ENCODE measurements around the gene RBL1. TPM values are rescaled to one million over a fixed set of nuclear protein-coding genes. Genes with fewer than 3 reads are reported as not detected.
"Not testable (repeated sequence)": the region's sequence is repeated elsewhere in the genome, so short reads cannot be mapped to it uniquely, and the experiment has no call there.

RBL1 gene
- total and polyA plus RNA-seq, 2 of the 4 experiments (the other 2 are of a cell fraction): 3.3 to 7.5 TPM

- H3K27ac ChIP-seq (ENCODE audit: insufficient read depth, low read length); H4K91ac ChIP-seq (ENCODE audit: insufficient read depth, low read depth, low read length); H4K5ac ChIP-seq (ENCODE audit: low read depth, low read length); in situ Hi-C loops (cut with MboI; ENCODE audit: low sequenced_read_pairs); H2BK120ac ChIP-seq (ENCODE audit: low read depth, low read length); H3K56ac ChIP-seq (ENCODE audit: extremely low read depth, insufficient read depth, low read length); H4K20me1 ChIP-seq (ENCODE audit: insufficient read depth, low read length); DNase-seq; BruUV-seq (replicated peaks); H4K8ac ChIP-seq (ENCODE audit: low read depth in 2 of 2, low read length in 2 of 2); H3K9me1 ChIP-seq (ENCODE audit: insufficient read depth, low read length); H3K79me1 ChIP-seq (ENCODE audit: low read depth in 1 of 2, low read length in 2 of 2); intact Hi-C loops (cut with micrococcal nuclease); H3K4me2 ChIP-seq (ENCODE audit: low read depth, low read length); POLR2A ChIA-PET (ENCODE audit: unreplicated experiment); H3K14ac ChIP-seq (replicated peaks; ENCODE audit: low read depth, low read length); H3K4me1 ChIP-seq (ENCODE audit: control insufficient read depth, insufficient read depth, low read length); H3K4ac ChIP-seq (ENCODE audit: low read depth, low read length); H2AK5ac ChIP-seq (ENCODE audit: low read depth, low read length); H2AFZ ChIP-seq (replicated peaks; ENCODE audit: low read length, poor library complexity); H3K27me3 ChIP-seq (ENCODE audit: control insufficient read depth, insufficient read depth, low read length); H3K18ac ChIP-seq (ENCODE audit: low read depth, low read length); H3K9ac ChIP-seq (ENCODE audit: low read depth, low read length); H2BK15ac ChIP-seq (ENCODE audit: low read depth, low read length); H2AK9ac ChIP-seq (replicated peaks; ENCODE audit: low read depth, low read length, poor library complexity); H3K23ac ChIP-seq (ENCODE audit: low read depth, low read length); H2BK20ac ChIP-seq (ENCODE audit: low read depth, low read length); H2BK5ac ChIP-seq (ENCODE audit: low read depth, low read length, poor library complexity, severe bottlenecking); dilution Hi-C loops (cut with HindIII; ENCODE audit: low sequenced_read_pairs, unreplicated experiment); ATAC-seq (ENCODE audit: low read depth); CTCF ChIA-PET; H3K36me3 ChIP-seq (ENCODE audit: control insufficient read depth, insufficient read depth, low read length); H3K4me3 ChIP-seq (ENCODE audit: insufficient read depth, low read depth, low read length); H3K9me3 ChIP-seq (ENCODE audit: control insufficient read depth, insufficient read depth, low read length): not testable (repeated sequence)
- WGBS, 2 experiments (ENCODE audit: extremely low coverage in 2 of 2, insufficient read length in 1 of 2): no CpG with 5 or more reads among the region's 30 CpGs
Observed at GRCh38 chr20:37126290-37126689, 30.5 kb upstream of the RBL1 start.

Data from IMR-90 (cell line).